Activated CD4-positive, alpha-beta T cell treated with anti-CD3 and anti-CD28 coated beads, Interleukin-2, Interleukin-6, amounts not matched to agents 100 ng/mL and 50 ng/mL, durations not matched to agents 16 hours and 8 hours (primary cell): ENCODE results near the gene FUT4.
"Not testable (repeated sequence)": the region's sequence is repeated elsewhere in the genome, so short reads cannot be mapped to it uniquely, and the experiment has no call there.

Source experiments
- DNase-seq: peaks from one replicate; pipeline ENCODE4 v3.0.0-alpha.2; 2020

The FUT4 gene, protein sequence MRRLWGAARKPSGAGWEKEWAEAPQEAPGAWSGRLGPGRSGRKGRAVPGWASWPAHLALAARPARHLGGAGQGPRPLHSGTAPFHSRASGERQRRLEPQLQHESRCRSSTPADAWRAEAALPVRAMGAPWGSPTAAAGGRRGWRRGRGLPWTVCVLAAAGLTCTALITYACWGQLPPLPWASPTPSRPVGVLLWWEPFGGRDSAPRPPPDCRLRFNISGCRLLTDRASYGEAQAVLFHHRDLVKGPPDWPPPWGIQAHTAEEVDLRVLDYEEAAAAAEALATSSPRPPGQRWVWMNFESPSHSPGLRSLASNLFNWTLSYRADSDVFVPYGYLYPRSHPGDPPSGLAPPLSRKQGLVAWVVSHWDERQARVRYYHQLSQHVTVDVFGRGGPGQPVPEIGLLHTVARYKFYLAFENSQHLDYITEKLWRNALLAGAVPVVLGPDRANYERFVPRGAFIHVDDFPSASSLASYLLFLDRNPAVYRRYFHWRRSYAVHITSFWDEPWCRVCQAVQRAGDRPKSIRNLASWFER

DNA sequence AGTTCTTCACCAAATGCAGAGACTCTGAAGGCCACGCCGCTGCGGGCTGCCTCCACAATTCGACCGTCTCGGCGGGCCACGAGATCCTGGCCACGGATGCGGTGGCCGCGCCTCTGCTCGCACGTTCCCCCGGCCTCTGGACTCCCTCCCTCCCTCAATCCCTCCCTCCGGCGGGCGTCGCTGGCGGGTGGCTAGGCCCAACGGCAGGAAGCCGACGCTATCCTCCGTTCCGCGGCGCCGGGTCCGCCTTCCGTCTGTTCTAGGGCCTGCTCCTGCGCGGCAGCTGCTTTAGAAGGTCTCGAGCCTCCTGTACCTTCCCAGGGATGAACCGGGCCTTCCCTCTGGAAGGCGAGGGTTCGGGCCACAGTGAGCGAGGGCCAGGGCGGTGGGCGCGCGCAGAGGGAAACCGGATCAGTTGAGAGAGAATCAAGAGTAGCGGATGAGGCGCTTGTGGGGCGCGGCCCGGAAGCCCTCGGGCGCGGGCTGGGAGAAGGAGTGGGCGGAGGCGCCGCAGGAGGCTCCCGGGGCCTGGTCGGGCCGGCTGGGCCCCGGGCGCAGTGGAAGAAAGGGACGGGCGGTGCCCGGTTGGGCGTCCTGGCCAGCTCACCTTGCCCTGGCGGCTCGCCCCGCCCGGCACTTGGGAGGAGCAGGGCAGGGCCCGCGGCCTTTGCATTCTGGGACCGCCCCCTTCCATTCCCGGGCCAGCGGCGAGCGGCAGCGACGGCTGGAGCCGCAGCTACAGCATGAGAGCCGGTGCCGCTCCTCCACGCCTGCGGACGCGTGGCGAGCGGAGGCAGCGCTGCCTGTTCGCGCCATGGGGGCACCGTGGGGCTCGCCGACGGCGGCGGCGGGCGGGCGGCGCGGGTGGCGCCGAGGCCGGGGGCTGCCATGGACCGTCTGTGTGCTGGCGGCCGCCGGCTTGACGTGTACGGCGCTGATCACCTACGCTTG lies at the start of gene FUT4:
Gene FUT4 (plus strand): TSS at position 227 of the 951 bp plus-strand sequence. CDS start 213 bp downstream, at position 440.
- peak; percentile 87 for DNase-seq

GRCh38 chr11:94494126-94494680 lies 49.5 kb upstream of the FUT4 start:
- no peak for DNase-seq

GRCh38 chr11:94500181-94500580 lies 43.5 kb upstream of the FUT4 start:
- no peak for DNase-seq

DNA sequence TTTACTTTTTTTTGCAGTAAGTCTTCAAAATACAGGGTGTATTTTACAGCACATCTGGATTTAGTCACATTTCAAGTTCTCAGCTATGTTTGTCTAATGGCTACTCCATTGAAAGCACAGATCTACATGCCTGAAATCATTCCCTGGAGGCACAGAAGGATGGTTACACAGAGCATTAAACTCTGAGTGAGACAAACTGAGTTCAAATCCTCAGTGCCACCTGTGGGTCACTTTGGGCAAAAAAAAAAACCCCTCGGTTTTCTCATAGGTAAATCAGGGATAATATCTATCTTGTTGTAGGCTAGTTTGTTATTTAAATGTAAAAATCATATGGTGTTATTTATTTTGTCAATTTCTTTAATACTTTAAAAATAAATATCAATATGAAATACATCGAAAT lies 42.2 kb upstream of the FUT4 start:
- DNase-seq = no peak

DNA sequence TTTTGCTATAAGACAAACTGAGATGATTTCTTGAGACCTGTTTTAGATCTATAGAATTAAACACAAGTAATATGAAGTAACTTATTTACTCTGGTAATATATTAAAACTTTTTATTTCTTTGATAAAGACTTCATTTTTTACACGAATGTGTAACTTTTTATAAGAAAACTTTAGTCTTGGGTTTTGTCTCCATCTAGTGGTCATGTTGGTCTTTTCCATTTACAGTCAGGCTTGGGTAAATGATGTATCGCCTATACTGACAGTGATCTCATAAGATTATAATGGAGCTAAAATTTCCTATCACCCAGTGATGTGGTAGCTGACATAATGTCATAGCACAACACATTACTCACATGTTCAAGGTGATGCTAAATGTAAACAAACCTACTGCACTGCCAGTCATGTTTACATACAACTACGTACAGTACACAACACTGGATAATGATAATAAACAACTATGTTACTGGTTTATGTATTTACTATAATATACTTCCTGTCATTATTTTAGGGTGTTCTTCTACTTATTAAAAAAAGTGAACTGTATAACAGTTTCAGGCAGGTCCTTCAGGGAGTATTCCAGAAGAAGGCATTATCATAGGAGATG lies 38.9 kb upstream of the FUT4 start:
- peak; percentile 67 for DNase-seq

DNA sequence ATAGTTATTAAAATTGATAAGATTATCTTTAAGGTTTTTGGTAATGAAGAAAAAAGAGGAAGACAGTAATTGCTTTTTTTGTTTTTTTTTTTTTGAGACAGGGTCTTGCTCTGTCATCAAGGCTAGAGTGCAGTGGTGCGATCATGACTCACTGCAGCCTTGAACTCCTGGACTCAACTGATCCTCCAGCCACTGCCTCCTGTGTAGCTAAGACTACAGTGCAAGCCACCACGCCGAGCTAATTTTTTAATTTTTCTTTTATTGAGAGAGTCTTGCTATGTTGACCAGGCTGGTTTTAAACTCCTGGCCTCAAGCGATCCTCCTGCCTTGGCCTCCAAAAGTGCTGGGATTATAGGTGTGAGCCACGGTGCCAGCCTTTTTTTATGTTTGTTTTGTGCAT lies 37.2 kb upstream of the FUT4 start:
- not testable (repeated sequence) for DNase-seq

DNA sequence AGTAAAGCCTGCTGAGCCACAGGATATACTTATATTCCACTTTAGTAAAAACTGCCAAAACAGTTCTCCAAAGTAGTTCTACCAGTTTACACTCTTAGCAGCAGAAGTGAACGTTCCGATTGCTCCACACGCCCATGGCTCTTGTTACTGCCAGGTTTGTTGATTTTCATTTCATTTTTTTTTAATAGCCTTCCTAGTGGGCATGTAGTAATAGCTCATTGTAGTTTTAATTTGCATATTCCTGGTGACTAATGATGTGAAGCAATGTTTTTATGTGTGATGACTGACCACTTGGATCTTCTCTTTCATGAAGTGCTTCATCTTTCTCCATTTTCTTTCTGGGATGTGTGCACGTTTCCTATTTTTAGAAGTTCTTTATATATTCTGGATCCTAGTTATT lies 36.2 kb upstream of the FUT4 start:
- DNase-seq = no peak

DNA sequence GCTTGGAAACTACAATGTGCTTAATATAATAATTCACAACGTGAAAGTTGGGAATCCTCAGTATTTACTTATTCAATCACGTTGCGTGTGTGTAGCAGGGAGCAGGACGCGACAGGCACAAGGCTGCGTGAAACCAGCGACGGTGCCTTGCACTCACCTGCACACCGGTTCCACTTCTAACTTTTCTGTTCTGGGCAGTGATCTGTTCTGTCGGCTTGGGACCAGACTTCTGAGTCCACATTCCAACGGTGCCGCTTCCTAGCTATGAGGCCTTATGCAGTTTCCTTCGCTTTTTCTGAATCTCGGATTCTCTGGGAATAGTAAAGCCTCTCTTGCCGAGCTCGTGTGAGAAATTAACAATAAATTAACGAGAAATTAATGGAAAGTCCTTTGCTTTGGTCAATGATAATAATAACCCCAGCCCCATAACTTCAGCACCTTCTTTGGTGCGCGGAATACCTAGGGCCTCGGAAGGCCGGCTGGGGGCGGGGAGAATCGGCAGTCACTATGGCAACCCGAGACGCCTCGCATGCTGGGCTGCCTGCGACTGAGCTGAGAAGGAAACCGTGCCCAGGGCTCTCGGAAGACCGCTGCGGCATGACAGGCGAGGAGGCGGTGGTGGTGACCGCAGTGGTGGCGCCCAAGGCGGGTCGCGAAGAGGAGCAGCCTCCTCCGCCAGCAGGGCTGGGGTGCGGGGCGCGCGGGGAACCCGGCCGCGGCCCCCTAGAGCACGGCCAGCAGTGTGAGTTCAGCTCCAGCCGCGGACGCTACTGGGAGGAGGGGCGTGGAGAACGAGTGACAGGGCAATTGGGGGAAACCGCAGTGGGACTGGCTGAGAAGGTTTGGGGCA lies 31.6 kb upstream of the FUT4 start, which contains the start of gene C11orf97:
Gene C11orf97 (plus strand): TSS at position 530 of the 850 bp plus-strand sequence. CDS start 68 bp downstream, at position 598.
- DNase-seq = peak; percentile 57

GRCh38 chr11:94513091-94513490 lies 30.6 kb upstream of the FUT4 start:
- no peak for DNase-seq

GRCh38 chr11:94515398-94515797 lies 28.3 kb upstream of the FUT4 start:
- DNase-seq = no peak

- DNase-seq = no peak
Observed at GRCh38 chr11:94516725-94517124, 27.0 kb upstream of the FUT4 start.

DNA sequence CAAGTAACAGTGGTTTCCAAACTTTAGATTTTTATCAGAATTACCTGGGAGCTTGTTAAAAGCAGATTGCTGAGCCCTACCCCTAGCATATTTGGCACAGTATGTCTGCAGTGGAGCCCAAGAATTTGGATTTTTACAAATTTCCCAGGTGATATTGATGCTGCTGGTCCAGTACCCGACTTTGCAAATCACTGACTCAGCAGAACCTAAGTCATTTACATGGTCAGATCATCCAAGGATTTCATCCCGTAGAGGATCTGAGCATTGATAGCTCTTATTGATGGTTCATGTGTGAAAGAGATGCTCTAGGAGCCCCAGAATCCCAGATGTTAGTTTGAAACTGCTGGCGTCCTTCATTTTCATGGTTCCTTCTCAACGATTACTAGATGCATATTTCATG lies 25.4 kb upstream of the FUT4 start:
- DNase-seq = no peak

DNA sequence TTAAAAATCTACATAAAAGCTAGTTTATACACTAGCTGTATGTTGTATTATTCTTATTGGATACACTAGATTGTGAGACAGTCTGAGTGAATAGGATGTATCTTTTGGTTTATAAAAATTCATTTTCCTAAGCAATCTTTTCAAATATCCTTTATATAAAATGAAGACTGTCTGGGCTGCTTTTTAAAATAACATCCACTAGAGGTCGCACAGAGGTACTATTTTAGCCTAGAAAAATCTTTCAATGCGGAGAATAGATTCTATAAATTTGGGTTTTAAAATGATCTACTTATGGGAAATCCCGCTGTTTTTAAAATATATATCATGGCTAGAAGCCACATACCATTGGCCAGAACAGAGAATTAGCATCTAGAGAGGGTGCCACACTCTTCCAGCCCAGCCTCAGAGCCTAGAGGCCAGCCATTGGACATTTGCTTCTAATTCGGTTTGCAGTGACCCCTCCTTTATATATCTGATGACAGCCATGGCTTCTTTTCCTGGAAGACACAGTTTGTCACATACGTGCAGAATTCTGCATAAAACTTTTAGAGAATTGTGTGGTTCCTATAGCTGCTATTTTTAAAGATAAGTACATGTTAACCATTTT lies 24.1 kb upstream of the FUT4 start:
- peak; percentile 33 for DNase-seq

DNA sequence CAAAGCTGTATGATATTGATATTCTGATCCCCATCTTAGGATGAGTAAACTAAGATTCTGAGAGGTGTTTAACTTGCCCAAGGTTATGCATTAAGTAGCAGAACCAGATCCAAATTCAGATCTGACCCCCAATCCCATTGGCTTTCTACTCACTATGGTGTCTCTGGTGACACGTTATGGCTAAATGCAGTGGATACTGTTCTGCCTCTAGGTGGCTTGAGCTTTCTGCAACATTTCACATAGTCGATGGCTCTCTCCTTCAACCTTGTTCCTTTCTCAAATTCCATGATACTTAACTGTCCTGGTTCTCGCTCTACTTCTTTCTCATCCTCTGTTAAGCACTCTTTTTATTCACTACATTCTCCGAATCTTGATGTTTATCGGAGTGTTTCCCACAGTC lies 22.0 kb upstream of the FUT4 start:
- no peak for DNase-seq

DNA sequence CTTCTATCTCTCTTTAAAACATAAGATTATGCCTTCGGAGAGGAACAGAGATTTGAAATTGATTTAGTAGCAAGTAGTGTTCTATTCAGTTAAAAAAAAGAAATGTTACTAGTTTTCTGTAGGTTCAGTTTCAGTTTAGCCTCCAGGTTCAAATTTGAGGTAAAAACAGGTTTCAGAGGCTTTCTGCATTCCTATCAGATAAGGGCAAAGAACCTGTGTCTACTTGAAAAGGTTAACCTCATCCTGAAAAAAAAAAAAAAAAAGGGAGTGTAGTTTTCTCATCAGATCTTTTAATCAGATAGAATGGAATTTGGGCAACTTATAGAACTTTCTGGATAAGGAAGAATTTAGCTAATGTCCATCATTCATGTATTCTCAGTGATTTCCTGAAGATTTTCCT lies 19.4 kb upstream of the FUT4 start:
- no peak for DNase-seq

GRCh38 chr11:94525546-94526324 lies 18.0 kb upstream of the FUT4 start:
- DNase-seq = no peak

DNA sequence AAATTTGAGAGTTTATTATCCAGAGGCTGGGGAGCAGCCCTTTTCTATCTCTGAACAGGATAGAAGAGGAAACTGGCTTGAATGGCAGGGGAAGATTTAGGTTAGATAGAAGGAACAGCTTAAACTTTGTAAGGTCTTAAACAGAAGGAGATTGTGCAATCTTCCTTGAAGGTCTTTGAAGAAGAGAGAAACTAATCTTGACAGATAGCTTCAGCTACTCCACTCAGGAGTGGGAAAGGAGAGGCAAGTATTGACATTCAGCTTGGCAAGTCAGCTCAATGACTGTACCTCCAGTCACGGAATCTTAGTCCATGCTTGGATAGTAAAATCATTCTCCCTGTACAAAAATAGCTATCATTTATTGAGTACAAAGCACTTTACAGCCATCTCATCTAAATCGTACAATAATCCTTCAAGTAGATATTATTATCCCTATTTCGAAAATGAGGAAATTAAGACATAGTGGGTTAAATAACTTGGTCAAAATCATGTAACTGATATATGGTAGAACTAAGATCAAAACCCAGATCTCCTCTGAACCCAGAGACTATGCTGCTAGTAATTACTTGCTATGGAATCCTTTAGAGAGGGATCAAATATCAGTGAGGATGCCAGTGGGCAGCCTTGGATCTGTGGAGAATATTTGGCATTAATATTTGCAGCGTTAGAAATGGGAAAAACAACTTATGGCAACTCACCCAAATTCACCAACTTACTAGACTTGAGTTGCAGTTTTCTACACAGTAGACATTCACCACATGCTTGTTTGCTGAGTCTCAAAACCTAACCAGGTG lies 16.9 kb upstream of the FUT4 start:
- no peak for DNase-seq

DNA sequence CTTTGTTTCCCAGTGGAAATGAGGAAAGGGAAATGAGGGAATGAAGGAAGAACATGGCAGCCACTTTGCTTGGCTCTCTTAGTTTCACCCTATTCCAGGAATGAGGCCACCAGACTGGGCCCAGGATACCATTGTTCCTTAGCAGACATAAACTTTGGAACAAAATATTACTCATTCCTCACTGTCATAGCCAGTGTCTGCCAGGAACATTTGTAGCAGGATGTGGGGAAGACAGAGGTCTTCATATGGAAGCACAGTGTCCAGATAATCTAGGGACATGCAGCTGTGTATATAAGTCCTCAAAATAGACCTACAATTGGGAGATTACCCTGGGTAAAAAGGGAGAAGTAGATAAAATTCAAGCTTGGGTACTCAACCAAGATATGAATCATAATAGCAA lies 15.2 kb upstream of the FUT4 start:
- DNase-seq = no peak

DNA sequence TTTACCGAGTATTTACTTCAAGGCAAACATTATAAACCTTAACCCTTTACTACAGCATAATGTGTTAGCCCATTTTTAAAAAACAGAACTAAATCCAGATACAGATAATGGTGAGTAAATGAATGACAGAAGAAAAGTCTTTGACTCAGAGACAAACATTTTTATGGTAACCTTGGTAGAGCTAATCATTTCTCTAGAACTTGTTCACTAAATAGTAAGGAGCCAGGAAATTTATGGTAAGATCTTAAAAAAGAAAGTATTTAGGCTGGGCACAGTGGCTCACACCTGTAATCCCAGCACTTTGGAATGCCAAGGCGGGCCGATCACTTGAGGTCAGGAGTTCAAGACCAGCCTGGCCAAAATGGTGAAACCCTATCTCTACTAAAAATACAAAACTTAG lies 11.5 kb upstream of the FUT4 start:
- no peak for DNase-seq

DNA sequence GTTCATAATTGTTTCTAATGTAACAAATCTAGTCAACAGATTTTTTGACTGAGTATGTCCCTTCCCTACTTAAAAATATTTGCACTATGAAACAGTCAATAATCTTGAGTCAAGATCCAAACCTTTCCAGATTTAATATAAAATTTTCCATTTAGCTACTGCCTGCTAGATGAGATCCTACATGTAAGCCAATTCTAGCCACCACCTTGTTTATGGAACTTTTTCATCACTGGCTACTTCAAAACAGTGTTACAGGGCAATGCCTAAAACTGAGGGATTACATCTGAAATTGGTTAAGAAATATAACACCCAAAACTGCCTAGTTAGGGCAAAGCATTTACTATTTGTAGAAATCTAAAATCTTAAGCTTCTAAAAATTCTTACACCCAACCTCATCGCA lies 10.5 kb upstream of the FUT4 start:
- DNase-seq = no peak
